ENCODE measurements around the gene ERN1.

The ERN1 gene

GRCh38 chr17:64115043-64115698 is 14.8 kb downstream of the ERN1 start:
- Mint-ChIP-seq H3K9me3 (ENCODE audit: low read depth) (no peaks in the 10 kb centered on the region), H3K27ac (peak overlapping the region; percentile 58), H3K4me1 (ENCODE audit: low read depth) (peaks cover 34% of the 10 kb centered on the region), H3K4me3 (no peak overlapping the region), H3K27me3 (no peaks in the 10 kb centered on the region), H3K36me3 (peaks cover 7% of the 10 kb centered on the region)

- Mint-ChIP-seq H3K27ac (no peak overlapping the region), H3K9me3 (ENCODE audit: low read depth) (no peaks in the 10 kb centered on the region), H3K4me3 (no peak overlapping the region), H3K27me3 (no peaks in the 10 kb centered on the region), H3K4me1 (ENCODE audit: low read depth) (peaks cover 31% of the 10 kb centered on the region), H3K36me3 (peaks cover 7% of the 10 kb centered on the region)
Measured at GRCh38 chr17:64113006-64113405, 16.9 kb downstream of the ERN1 start.

DNA sequence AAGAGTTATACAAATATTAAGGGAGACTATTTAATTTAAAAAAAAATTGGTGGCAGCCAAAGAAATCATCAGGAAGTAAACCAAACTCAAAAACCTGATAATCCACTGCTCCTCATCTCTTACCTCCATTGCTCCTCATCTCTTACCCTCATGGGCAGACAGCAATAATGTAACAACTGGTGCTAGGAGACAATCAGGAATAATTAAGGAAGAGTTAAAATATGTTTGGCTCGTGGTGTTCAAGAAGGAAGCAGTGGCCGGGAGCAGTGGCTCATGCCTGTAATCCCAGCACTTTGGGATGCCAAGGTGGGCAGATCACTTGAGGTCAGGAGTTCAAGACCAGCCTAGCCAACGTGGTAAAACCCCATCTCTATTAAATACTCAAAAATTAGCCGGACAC is 18.1 kb downstream of the ERN1 start:
- Mint-ChIP-seq H3K27me3 (no peaks in the 10 kb centered on the region), H3K4me1 (ENCODE audit: low read depth) (peaks cover 38% of the 10 kb centered on the region), H3K36me3 (peaks cover 5% of the 10 kb centered on the region), H3K4me3 (no peak overlapping the region), H3K9me3 (ENCODE audit: low read depth) (no peaks in the 10 kb centered on the region), H3K27ac (no peak overlapping the region)

- H3K27ac Mint-ChIP-seq, result no peak overlapping the region
- no peaks in the 10 kb centered on the region for H3K9me3 Mint-ChIP-seq (ENCODE audit: low read depth)
- H3K4me3 Mint-ChIP-seq, result no peak overlapping the region
- H3K27me3 Mint-ChIP-seq, result no peaks in the 10 kb centered on the region
- peaks cover 41% of the 10 kb centered on the region for H3K4me1 Mint-ChIP-seq (ENCODE audit: low read depth)
- peaks cover 5% of the 10 kb centered on the region for H3K36me3 Mint-ChIP-seq
Measured at GRCh38 chr17:64110379-64111152, 19.4 kb downstream of the ERN1 start.

DNA sequence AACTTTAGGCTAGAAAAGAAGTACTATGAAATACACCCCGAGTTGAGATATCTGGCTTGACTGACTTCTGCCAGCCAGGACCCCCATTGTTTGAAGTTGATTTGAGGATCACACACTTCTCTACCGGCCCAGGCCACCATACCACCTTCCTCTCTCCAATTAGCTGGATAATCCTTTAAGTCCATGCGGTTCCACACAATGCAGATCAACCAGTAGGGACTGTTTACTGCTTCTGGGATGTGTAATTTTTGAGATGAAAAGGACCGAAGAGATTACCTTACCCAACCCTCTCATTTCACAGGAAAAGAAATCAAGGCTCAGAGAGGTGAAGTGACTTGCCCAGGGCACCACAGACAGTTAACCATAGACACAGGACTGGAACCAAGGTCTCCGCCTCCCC is 20.5 kb downstream of the ERN1 start:
- Mint-ChIP-seq H3K4me3 (no peak overlapping the region), H3K27me3 (no peaks in the 10 kb centered on the region), H3K4me1 (ENCODE audit: low read depth) (peaks cover 34% of the 10 kb centered on the region), H3K27ac (no peak overlapping the region), H3K36me3 (peaks cover 4% of the 10 kb centered on the region), H3K9me3 (ENCODE audit: low read depth) (no peaks in the 10 kb centered on the region)

DNA sequence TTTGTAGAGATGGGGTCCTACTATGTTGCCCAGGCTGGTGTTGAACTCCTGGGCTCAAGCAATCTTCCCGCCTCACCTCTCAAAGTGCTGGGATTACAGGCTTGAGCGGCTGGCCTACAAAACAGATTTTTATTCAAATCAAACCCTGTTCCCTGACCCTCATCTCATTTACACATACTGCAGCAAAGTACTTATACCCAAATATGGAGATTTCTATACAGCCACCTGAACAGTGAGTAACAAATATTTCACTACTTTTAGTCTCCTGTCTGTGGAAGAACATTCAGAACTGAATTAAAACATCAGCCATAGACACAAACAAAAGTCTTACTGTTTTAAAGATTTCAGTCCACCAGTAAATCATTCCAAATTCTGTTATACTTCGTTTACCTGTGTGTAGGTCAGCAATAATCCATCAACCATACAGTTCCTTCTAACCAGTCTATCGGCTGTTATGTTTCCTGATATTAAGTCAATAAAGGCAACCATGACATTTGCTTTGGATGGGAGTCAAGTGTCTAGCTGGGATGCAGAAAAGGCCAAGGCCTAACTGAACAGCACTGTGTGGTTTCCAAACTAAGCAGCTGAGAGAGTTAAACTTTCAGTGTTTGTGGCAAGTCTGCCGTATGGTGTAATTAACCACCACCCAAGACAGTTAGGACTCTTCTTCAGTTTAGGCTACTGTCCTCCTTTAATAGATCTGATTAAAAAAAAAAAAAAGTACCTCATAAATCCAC is 22.3 kb downstream of the ERN1 start:
- Mint-ChIP-seq H3K9me3 (ENCODE audit: low read depth) (no peaks in the 10 kb centered on the region), H3K27me3 (no peaks in the 10 kb centered on the region), H3K36me3 (peaks cover 1% of the 10 kb centered on the region), H3K4me3 (no peak overlapping the region), H3K4me1 (ENCODE audit: low read depth) (peaks cover 40% of the 10 kb centered on the region), H3K27ac (peak overlapping the region; percentile 83)

DNA sequence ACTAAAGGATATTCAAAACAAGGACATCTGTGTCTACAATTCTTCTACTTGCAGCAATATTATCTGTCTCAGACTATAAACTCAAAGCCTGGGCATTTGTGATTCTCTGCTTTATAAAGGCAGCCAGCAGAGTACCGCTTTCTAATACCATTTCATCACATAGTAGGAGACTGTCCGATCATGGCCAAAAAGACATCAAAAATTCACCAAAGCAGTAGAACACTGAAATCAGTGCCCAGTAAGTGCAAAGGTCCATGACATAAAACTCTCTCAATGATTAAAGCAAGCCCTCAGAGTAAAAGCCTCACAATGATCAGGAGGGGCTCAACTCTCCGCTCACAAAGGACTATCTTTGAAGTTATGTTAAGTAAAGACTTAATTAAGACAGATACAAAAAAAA is 23.0 kb downstream of the ERN1 start:
- no peaks in the 10 kb centered on the region for H3K27me3 Mint-ChIP-seq
- H3K4me1 Mint-ChIP-seq (ENCODE audit: low read depth), result peaks cover 42% of the 10 kb centered on the region
- H3K36me3 Mint-ChIP-seq, result peaks cover 4% of the 10 kb centered on the region
- H3K4me3 Mint-ChIP-seq, result peak overlapping the region; percentile 27
- no peaks in the 10 kb centered on the region for H3K9me3 Mint-ChIP-seq (ENCODE audit: low read depth)
- peak overlapping the region; percentile 83 for H3K27ac Mint-ChIP-seq

DNA sequence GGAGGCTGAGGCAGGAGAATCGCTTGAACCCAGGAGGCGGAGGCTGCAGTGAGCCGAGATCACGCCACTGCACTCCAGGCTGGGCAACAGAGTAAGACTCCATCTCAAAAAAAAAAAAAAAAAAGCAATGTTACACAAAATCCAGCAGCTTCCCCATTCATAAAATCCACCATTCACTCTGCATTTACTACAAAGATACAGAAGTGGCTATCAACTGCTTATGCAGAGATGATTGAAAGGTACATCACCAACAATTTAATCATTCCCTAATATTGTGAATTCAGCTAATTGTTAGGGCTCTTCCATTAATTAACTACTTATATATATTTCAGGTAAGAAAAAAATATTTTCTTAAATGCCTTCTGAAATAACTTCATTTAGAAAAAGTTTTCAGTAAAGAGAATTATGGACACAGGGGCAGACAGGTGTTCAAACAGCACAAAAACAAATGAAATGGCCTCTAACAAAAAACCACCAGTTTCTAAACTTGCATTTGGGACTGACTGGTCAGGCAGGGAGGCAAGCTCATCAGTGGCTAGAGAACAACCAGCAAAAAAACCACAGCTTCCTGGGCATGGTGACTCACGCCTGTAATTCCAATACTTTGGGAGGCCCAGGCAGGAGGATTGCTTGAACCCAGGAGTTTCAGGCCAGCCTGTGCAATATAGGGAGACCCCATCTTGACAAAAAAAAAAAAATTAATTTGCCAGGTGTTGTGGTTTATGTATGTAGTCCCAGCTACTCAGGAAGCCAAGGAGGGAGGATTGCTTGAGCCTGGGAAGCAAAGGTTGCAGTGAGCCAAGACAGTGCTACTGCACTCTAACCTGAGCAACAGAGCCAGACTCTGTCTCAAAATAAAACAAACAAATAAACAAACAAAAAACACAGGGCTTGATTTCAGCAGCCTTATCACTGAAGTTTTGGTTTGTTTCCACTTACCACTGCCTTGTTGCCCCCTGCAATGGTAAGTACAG is 26.3 kb downstream of the ERN1 start:
- Mint-ChIP-seq H3K27me3 (no peaks in the 10 kb centered on the region), H3K4me3 (no peak overlapping the region), H3K27ac (no peak overlapping the region), H3K4me1 (ENCODE audit: low read depth) (peaks cover 44% of the 10 kb centered on the region), H3K36me3 (peaks cover 7% of the 10 kb centered on the region), H3K9me3 (ENCODE audit: low read depth) (no peaks in the 10 kb centered on the region)

DNA sequence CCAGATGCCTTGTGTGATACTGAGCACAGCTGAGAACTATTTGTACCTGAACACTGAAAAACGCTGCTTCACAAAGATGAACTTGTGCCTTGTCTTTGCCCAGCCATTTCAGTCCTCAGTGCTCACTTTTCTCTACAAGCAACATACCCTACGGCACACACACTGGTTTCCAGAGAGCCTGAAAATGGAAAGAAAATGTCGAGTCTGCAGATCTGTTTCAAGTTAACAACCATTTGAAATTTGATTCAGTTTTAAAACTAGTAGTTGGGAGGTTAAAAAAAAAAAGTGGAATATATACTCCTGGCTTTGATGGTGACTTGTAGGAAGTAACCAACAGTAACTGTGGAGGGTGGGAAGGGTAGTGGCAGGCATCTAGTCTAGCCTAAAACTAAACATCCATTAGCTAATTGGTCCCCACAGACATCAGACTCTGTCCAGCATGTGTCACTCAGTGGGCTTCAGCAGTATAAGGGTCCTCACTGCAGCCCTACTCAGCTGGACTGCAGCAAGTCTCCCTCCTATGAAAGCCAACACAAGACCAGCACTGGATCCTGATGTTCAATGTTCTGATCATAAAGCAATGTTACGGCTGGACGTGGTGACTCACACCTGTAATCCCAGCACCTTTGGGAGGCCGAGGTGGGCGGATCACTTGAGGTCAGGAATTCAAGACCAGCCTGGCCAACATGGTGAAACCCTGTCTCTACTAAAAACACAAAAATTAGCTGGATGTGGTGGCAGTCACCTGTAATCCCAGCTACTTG is 27.1 kb downstream of the ERN1 start:
- no peaks in the 10 kb centered on the region for H3K9me3 Mint-ChIP-seq (ENCODE audit: low read depth)
- H3K4me1 Mint-ChIP-seq (ENCODE audit: low read depth), result peaks cover 43% of the 10 kb centered on the region
- H3K27me3 Mint-ChIP-seq, result no peaks in the 10 kb centered on the region
- H3K36me3 Mint-ChIP-seq, result peaks cover 7% of the 10 kb centered on the region
- no peak overlapping the region for H3K27ac Mint-ChIP-seq
- no peak overlapping the region for H3K4me3 Mint-ChIP-seq

DNA sequence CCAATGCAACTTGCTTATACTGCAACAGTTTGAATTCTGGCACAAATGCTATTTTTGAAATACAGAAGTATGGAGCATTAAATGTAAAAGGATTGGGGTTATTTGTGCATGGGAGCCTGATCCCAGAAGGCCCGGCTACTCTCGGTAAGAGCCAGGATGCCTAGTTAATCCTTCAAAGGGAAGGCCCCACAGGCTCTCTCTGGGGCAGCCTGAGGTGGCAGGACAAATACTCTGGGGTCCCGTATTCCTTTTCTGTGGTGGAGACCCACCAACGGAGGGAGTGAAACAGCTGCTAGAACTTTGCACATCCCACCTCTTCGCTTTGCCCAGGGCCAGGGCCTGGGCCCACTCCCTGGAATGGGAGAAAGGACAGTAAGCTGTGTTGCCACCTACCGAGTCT is 30.4 kb downstream of the ERN1 start:
- H3K27me3 Mint-ChIP-seq, result no peaks in the 10 kb centered on the region
- no peak overlapping the region for H3K27ac Mint-ChIP-seq
- H3K4me1 Mint-ChIP-seq (ENCODE audit: low read depth), result peaks cover 45% of the 10 kb centered on the region
- no peaks in the 10 kb centered on the region for H3K9me3 Mint-ChIP-seq (ENCODE audit: low read depth)
- H3K4me3 Mint-ChIP-seq, result no peak overlapping the region
- peaks cover 25% of the 10 kb centered on the region for H3K36me3 Mint-ChIP-seq

GRCh38 chr17:64097196-64097936 is 32.6 kb downstream of the ERN1 start:
- H3K27me3 Mint-ChIP-seq, result no peaks in the 10 kb centered on the region
- H3K36me3 Mint-ChIP-seq, result peaks cover 21% of the 10 kb centered on the region
- no peaks in the 10 kb centered on the region for H3K9me3 Mint-ChIP-seq (ENCODE audit: low read depth)
- H3K4me1 Mint-ChIP-seq (ENCODE audit: low read depth), result peaks cover 32% of the 10 kb centered on the region
- no peak overlapping the region for H3K27ac Mint-ChIP-seq
- H3K4me3 Mint-ChIP-seq, result no peak overlapping the region

- peaks cover 36% of the 10 kb centered on the region for H3K4me1 Mint-ChIP-seq (ENCODE audit: low read depth)
Measured at GRCh38 chr17:64096037-64096436, 33.9 kb downstream of the ERN1 start.

GRCh38 chr17:64095144-64095882 is 34.6 kb downstream of the ERN1 start:
- Mint-ChIP-seq H3K4me3 (no peak overlapping the region), H3K27ac (no peak overlapping the region), H3K4me1 (ENCODE audit: low read depth) (peaks cover 37% of the 10 kb centered on the region), H3K36me3 (peaks cover 23% of the 10 kb centered on the region), H3K27me3 (no peaks in the 10 kb centered on the region), H3K9me3 (ENCODE audit: low read depth) (no peaks in the 10 kb centered on the region)

More at GRCh38 chr17:64096037-64096436, 33.9 kb downstream of the ERN1 start:
- H3K27ac Mint-ChIP-seq, result no peak overlapping the region
- H3K9me3 Mint-ChIP-seq (ENCODE audit: low read depth), result no peaks in the 10 kb centered on the region
- peaks cover 21% of the 10 kb centered on the region for H3K36me3 Mint-ChIP-seq
- H3K4me3 Mint-ChIP-seq, result no peak overlapping the region
- no peaks in the 10 kb centered on the region for H3K27me3 Mint-ChIP-seq
